ENCODE data around the gene SIPA1.

GRCh38 chr11:65699306-65699705, 61.4 kb downstream of the SIPA1 start:
- no peak for TF ChIP-seq CTCF (IDR thresholded peaks at IDR 0.05)
- no peak for TF ChIP-seq EP300 (IDR thresholded peaks at IDR 0.05)
- no peak for TF ChIP-seq POLR2A (IDR thresholded peaks at IDR 0.05)

All from suprapubic skin (tissue), 3 donors.